Endometrium (tissue), 2 donors: Measurements from ENCODE around the gene CENPL.
"Not testable (repeated sequence)": the region's sequence is repeated elsewhere in the genome, so short reads cannot be mapped to it uniquely, and the experiment has no call there.

Experiments used
- FAIRE-seq: peaks from 2 replicates; lab custom pipeline; 2012; peaks lifted over from hg19 to GRCh38; lab: Jason Lieb, UNC
- donor health status: control.
- donor health status: control.

The CENPL gene

DNA sequence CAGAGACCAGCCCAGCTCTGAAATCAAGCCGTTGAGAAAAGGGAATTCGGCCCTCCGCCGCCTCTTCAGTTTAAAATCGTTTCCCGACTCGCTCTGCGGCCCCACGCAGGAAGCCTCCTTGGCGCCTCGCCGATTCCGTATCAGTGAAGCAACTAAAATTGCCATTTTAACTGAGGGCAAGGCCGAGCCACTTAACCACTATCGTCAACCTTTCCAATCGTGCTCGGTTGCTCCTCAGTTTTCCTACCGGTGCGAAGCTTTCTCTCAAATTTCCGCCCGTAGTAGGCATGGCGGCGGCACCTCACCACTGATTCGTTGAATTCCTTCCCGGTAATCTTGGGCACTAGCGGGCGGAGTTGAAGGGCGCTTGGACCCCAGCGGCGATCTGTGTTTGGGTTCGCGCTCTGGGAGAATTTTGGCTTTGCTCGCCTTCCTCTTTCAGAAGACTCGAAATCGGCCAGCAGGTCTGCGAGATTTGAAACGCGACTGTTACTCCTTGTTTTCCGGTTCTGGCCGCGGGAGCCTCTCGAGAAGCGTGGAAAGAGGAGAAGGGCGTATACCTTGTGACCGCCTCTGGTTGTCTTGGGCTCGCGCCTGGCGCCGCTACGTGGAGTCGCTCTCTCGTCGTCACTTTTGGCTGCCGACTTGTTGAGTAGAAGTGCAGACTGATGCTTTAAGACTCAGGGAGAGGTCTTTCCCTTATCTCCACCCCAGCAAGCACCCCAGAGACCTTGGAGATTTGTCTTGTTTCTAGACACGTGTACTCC lies at the start of gene CENPL, which contains the start of gene DARS2:
CENPL (minus strand) TSS at position 569 of the 767 bp plus-strand sequence. CDS start 13,584 bp downstream, outside the sequence.
DARS2 (plus strand) TSS at position 359 of the 767 bp plus-strand sequence. CDS start 557 bp downstream, outside the sequence.
- peak; percentile 96 for FAIRE-seq

DNA sequence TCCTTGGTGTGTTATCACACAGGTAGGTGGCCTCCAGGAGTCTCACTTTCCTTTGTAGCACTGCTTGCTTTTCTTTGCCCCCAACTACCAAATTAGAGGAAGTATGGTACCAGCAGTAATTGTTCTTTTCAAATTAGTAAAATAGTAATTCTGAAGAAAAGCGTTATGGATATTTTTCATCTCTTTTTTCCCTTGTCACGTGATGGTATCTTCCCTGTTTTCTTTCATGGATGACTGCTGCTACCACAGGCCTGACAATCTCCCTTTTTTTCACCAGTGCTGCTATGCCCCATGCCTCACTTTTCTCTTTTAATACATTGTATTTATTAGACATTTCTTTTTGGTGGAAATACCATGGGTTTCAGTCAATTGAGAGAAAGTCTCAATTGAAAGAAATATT lies 46.8 kb upstream of the CENPL start:
- FAIRE-seq = no peak

DNA sequence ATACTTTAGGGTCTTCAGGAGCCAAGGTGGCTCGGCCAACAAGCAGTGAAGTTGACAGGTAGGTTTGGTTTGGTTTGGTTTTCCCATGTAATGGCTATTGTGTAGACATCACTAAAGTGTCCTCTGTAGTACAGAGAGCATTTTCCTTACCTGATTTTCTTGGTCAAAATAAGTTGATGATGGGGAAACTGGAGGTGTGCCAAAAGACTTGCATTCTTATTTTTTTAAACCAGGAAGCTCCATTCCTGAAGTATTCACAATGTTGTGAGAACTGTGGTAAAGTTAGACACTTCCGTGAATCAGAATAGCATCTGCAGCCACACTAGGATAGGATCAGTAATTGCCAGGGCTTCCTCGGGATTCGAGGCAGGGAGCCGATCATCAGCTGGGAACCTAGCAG lies 46.4 kb upstream of the CENPL start:
- FAIRE-seq = no peak

DNA sequence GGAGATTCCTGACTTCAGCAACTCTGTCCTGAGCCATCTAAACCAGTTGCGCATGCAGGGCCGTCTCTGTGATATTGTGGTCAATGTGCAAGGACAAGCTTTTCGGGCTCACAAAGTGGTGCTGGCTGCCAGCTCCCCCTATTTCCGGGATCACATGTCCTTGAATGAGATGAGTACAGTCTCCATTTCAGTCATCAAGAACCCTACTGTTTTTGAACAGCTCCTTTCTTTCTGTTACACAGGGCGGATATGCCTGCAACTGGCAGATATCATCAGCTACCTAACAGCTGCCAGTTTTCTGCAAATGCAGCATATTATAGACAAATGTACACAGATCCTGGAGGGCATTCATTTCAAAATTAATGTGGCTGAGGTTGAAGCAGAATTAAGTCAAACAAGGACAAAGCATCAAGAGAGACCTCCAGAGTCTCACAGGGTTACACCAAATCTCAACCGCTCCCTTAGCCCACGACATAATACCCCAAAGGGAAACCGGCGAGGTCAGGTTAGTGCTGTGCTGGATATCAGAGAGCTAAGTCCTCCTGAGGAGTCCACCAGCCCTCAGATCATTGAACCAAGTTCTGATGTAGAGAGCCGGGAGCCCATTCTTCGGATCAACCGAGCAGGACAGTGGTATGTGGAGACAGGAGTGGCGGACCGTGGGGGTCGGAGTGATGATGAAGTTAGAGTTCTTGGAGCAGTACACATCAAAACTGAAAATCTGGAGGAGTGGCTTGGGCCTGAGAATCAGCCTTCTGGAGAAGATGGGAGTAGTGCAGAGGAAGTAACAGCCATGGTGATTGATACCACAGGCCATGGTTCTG lies 45.8 kb upstream of the CENPL start:
- no peak for FAIRE-seq

DNA sequence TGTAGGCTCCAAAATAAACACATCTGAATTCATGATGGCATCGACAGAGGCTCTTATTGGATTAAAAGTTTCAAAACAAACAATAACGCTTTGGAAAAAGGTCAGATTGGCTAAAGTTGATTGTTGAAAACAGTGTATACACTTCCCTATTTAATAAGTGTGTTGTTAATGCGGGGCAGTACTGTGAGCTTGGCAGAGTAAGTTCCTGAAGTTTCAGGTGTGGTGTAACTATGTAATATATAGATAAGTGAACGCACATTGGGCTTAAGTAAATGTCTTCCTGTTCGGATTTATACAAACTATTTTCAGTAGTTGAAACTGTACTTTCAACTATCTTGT lies 44.3 kb upstream of the CENPL start:
- no peak for FAIRE-seq

- no peak for FAIRE-seq
These were observed 43.8 kb upstream of the CENPL start, which contains the start of gene ZBTB37 for GRCh38 chr1:173868266-173869020. ZBTB37 (plus strand) TSS chr1:173868380; CDS start chr1:173870226, 1,846 bp downstream.

DNA sequence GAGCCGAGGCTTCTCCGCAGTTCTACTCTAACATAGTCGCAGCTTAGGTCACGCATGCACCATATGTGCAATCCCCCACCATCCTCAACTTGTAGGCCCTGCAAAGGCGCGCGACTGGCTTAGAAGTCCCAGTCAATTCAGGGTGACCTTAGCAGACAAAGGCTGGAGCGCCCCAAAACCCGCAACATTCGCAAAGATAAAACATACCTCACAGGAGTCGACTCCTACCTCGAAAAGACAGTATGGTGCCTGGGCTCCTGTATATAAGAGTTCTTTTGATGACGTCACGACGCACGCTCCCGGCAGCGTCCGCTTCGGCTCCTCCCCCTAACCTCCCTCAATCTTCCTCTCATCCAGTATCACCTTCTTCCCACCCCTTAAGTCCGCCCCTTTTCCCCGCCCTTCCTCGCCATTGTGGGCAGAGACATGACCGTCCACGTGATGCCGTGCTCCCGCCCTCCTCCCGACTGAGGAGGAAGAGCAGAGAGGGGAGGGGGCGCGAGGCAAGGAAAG lies 43.1 kb upstream of the CENPL start, which contains the start of gene GAS5:
GAS5 (minus strand) TSS at position 237 of the 513 bp plus-strand sequence.
- peak; percentile 88 for FAIRE-seq

DNA sequence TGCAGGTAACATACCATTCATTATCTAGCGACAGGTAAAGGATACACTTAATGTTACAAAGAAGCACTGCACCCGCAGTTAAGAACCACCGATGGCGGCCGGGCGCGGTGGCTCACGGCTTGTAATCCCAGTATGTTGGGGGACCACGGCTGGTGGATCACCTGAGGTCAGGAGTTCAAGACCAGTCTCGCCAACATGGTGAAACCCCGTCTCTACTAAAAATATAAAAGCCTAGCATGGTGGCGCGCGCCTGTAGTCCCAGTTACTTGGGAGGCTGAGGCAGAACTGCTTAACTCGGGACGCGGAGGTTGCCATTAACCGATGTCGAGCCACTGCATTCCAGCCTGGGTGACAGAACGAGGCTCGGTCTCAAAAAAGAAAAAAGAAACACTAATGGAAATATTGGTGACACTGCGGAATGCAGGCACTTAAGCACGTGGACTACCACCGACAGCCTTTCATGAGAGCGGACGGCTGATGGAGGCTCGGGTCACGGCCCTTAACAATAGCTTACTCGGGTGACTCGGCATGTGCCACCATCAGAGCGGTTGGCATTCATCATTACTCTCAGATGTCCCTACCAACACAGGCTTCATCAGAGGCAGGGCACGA lies 42.6 kb upstream of the CENPL start:
- FAIRE-seq = no peak

- no peak for FAIRE-seq
These were observed 41.9 kb upstream of the CENPL start for GRCh38 chr1:173866413-173867115.

GRCh38 chr1:173865468-173866164 lies 40.9 kb upstream of the CENPL start:
- no peak for FAIRE-seq

DNA sequence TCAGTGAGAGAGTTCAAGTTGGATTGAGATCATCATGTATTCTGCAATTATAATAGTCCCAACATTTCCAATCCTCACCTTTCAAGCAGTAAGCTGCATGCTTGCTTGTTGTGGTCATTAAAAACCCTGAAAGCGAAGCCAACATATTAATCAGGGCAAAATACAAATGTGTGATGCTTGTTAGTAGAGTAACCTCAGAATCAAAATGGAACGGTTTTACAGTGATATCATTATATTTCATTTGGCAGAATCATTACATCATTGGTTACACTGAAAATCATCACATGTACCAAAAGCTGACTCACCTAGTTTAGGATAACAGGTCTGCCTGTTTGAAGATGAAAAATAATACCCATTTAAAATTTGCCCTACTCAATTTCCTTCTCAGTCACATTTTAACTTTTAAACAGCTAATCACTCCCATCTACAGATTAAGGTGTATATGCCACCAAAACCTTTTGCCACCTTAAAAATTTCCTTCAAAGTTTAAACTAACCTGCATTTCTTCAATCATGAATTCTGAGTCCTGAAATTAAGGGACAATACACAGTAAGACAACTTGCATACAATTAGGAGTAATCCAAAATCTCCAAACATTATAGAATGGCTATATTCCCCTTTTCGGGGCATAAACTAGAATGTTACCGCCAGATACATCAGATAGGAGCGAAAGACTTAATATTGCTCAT lies 39.6 kb upstream of the CENPL start:
- FAIRE-seq = no peak

- no peak for FAIRE-seq
These were observed 38.8 kb upstream of the CENPL start for GRCh38 chr1:173863224-173864161.

DNA sequence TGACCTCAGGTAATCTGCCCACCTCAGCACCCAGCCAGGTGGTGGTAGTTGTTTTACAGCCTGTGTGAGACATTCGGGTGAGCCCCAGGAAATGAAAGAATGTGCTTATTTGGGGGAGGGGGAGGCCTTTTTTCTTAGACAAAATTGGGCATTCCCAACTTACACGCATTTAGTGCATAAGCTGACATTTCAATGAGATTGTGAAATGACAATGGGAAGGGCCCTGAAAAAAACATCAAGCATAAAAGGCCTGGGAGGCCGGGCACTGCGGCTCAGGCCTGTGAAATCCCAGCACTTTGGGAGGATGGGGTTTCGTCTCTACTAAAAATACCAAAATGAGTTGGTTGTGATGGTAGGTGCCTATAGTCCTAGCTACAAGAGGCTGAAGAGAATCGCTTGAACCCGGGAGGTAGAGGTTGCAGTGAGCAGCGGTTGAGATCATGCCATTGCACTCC lies 38.1 kb upstream of the CENPL start:
- no peak for FAIRE-seq

- not testable (repeated sequence) for FAIRE-seq
These were observed 37.6 kb upstream of the CENPL start for GRCh38 chr1:173862146-173862768.

GRCh38 chr1:173861731-173862145 lies 37.1 kb upstream of the CENPL start:
- no peak for FAIRE-seq

- no peak for FAIRE-seq
These were observed 35.4 kb upstream of the CENPL start for GRCh38 chr1:173860065-173860464.

- not testable (repeated sequence) for FAIRE-seq
These were observed 34.9 kb upstream of the CENPL start for GRCh38 chr1:173859547-173859946.

GRCh38 chr1:173857363-173857917 lies 32.8 kb upstream of the CENPL start:
- no peak for FAIRE-seq
